ENCODE results near the gene STMN3. TPM values are rescaled to one million over a fixed set of nuclear protein-coding genes. Genes with fewer than 3 reads are reported as not detected.

STMN3 gene
- total and polyA plus RNA-seq, 10 of the 15 experiments (the other 5 are each of a cell fraction or from before 2014, with no cell fraction given) = 0.09 to 3.6 (median 1.4) TPM; not detected in 1

- Histone ChIP-seq H3K79me2 (ENCODE audit: control insufficient read depth, insufficient read depth, low read length) (peaks cover 10% of the 10 kb centered on the region), H3K9ac (ENCODE audit: control insufficient read depth, insufficient read depth, low read length) (no peak overlapping the region), H3K27ac (ENCODE audit: control insufficient read depth, insufficient read depth) (no peak overlapping the region), H2AFZ (ENCODE audit: control insufficient read depth, low read depth, low read length) (no peak overlapping the region), H3K9me3 (replicated peaks; ENCODE audit: control insufficient read depth, insufficient read depth, low read length) (no peaks in the 10 kb centered on the region), H3K27me3 (replicated peaks in 1 of 2; ENCODE audit: control insufficient read depth in 2 of 2, insufficient read depth in 2 of 2, low read length in 1 of 2) (no peaks in the 10 kb centered on the region), H3K4me3 (no peak overlapping the region), H3K36me3 (ENCODE audit: control insufficient read depth in 2 of 2, insufficient read depth in 2 of 2, low read length in 1 of 2) (peaks cover 0 to 10% of the 10 kb centered on the region in 2 experiments; a peak in 2 of 4 replicates), H4K20me1 (ENCODE audit: control insufficient read depth, insufficient read depth) (no peaks in the 10 kb centered on the region), H3K4me1 (ENCODE audit: control insufficient read depth, insufficient read depth, low read length) (peaks cover 8% of the 10 kb centered on the region), H3K4me2 (ENCODE audit: control insufficient read depth, insufficient read depth) (no peak overlapping the region)
- ATAC-seq = no peak
- in situ Hi-C loops (cut with MboI) = no loop called here
- intact Hi-C loops (cut with micrococcal nuclease; ENCODE audit: unreplicated experiment) = no loop called here
- POLR2A ChIA-PET = no interaction called here
- no peak for FAIRE-seq
- RAD21 ChIA-PET (ENCODE audit: unreplicated experiment) = no interaction called here
- SMC1A ChIA-PET (ENCODE audit: uncharacterized antibody, unreplicated experiment) = interaction anchor here (0.7 kb wide), 1 partner anchor 46 kb away, joined by 3 read pairs; no protein-coding TSS in a partner anchor
- DNase-seq (ENCODE audit: low read depth, low spot score) = no peak
- no TSS peak for BruUV-seq (replicated peaks)
- 91% methylated on average over 32 of the region's 33 CpGs for WGBS (ENCODE audit: insufficient coverage, insufficient replicate concordance, low lambda C conversion rate, missing lambda C conversion rate)
- CTCF ChIA-PET = no interaction called here
- TF ChIP-seq YY1 (IDR thresholded peaks at IDR 0.05; ENCODE audit: low read depth, low read length) = no peak
Observed at GRCh38 chr20:63661959-63662812, 9.0 kb upstream of the STMN3 start.

GRCh38 chr20:63661108-63661507, 7.9 kb upstream of the STMN3 start:
- Histone ChIP-seq H3K27me3 (replicated peaks in 1 of 2; ENCODE audit: control insufficient read depth in 2 of 2, insufficient read depth in 2 of 2, low read length in 1 of 2) (no peaks in the 10 kb centered on the region), H3K4me1 (ENCODE audit: control insufficient read depth, insufficient read depth, low read length) (peaks cover 8% of the 10 kb centered on the region), H3K9ac (ENCODE audit: control insufficient read depth, insufficient read depth, low read length) (no peak overlapping the region), H2AFZ (ENCODE audit: control insufficient read depth, low read depth, low read length) (no peak overlapping the region), H3K4me2 (ENCODE audit: control insufficient read depth, insufficient read depth) (no peak overlapping the region), H3K36me3 (ENCODE audit: control insufficient read depth in 2 of 2, insufficient read depth in 2 of 2, low read length in 1 of 2) (peaks cover 0 to 8% of the 10 kb centered on the region in 2 experiments; a peak in 2 of 4 replicates), H4K20me1 (ENCODE audit: control insufficient read depth, insufficient read depth) (no peaks in the 10 kb centered on the region), H3K79me2 (ENCODE audit: control insufficient read depth, insufficient read depth, low read length) (peaks cover 10% of the 10 kb centered on the region), H3K4me3 (no peak overlapping the region), H3K9me3 (replicated peaks; ENCODE audit: control insufficient read depth, insufficient read depth, low read length) (no peaks in the 10 kb centered on the region), H3K27ac (ENCODE audit: control insufficient read depth, insufficient read depth) (no peak overlapping the region)
- FAIRE-seq = no peak
- ChIA-PET POLR2A (no interaction called here), RAD21 (ENCODE audit: unreplicated experiment) (no interaction called here), CTCF (no interaction called here), SMC1A (ENCODE audit: uncharacterized antibody, unreplicated experiment) (no interaction called here)
- 98% methylated on average over 22 of the region's 22 CpGs for WGBS (ENCODE audit: insufficient coverage, insufficient replicate concordance, low lambda C conversion rate, missing lambda C conversion rate)
- TF ChIP-seq, protein P1, sequence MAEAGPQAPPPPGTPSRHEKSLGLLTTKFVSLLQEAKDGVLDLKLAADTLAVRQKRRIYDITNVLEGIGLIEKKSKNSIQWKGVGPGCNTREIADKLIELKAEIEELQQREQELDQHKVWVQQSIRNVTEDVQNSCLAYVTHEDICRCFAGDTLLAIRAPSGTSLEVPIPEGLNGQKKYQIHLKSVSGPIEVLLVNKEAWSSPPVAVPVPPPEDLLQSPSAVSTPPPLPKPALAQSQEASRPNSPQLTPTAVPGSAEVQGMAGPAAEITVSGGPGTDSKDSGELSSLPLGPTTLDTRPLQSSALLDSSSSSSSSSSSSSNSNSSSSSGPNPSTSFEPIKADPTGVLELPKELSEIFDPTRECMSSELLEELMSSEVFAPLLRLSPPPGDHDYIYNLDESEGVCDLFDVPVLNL (IDR thresholded peaks at IDR 0.05; ENCODE audit: low read depth, low read length) = no peak
- TF ChIP-seq HCFC1 (IDR thresholded peaks at IDR 0.05; ENCODE audit: low read length) (no peak), BHLHE40 (IDR thresholded peaks at IDR 0.05; ENCODE audit: borderline replicate concordance in 1 of 2, low read depth in 2 of 2, low read length in 1 of 2) (no peak), E4F1 (IDR thresholded peaks at IDR 0.05; ENCODE audit: borderline replicate concordance, partially characterized antibody) (no peak), TCF3 (IDR thresholded peaks at IDR 0.05; ENCODE audit: borderline replicate concordance, insufficient read depth, low read depth, low read length) (no peak), RCOR1 (conservative IDR thresholded peaks at IDR 0.05; ENCODE audit: low read depth, low read length) (no peak)
- ATAC-seq = no peak
- DNase-seq (ENCODE audit: low read depth, low spot score) = no peak
- BruUV-seq (replicated peaks) = no TSS peak
- intact Hi-C loops (cut with micrococcal nuclease; ENCODE audit: unreplicated experiment) (no loop called here), in situ Hi-C loops (cut with MboI) (no loop called here)
